GM18873 (cell line): Measurements from ENCODE around the gene PRIM2.
A peak's percentile ranks its signal among the peaks of the same experiment; 100 is the strongest.
"Not testable (repeated sequence)": the region's sequence is repeated elsewhere in the genome, so short reads cannot be mapped to it uniquely, and the experiment has no call there.

Experiments
- ATAC-seq: cut with Tn5 transposase; IDR thresholded peaks from one replicate; pipeline ENCODE4 v1.9.1; 2021; ENCODE audit warnings: mild to moderate bottlenecking, moderate library complexity, moderate number of reproducible peaks; ENCODE audit not compliant: unreplicated experiment, low FRiP score

Gene PRIM2

DNA sequence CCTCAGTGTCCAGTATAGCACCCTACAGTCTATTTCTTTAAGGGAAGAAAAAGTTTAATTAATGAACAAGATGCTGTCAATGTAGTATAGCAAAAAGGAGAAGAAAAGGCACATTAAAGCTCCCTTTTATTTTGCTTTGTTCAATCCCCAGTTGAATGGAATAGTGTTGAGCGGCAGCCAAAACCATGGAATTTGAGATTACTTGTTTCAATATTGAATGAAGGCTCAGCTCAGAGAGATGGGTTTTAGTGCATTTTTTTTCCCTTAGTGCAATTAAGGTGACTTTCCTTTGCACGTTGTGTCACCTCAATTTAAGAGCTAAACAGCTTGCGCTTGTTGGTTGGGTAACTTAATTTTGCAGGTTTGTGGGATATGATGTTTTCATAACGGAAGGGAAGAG lies 254.7 kb downstream of the PRIM2 start:
- ATAC-seq: not testable (repeated sequence)

DNA sequence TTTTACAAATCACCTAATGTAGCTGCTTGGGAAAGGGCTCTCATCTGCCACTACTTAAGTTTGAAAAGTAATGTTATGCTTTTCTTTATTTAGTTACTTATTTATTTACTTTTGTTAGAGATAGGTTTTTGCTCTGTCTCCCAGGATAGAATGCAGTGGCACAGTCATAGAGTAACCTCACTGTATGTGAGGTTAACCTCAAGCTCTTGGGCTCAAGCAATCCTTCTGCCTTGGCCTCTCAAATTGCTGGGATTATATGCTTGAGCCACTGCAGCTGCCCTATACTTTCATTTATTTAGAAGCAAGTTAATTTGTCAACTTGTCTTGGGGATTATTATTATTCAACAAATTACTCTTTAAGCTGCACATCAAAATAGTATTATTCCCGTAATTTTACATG lies 255.4 kb downstream of the PRIM2 start:
- not testable (repeated sequence) for ATAC-seq

DNA sequence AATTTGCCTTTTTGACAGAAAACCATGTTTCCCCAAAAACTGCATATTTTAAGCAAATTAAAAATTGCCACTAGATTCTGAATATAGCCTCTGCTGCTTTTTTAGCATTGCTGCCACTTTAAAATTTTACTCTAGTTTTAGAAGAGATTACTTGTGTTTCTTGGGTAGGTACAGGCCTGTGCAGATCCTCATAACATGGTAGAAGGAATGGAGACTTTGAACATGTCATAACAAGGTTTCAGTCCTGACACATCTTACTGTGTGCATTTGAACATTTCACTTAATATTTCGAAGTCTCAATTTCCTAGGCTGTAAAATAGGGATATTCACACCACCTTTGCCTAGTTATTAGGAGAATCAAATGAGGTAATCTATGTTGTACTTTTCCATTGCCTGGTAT lies 259.6 kb downstream of the PRIM2 start:
- not testable (repeated sequence) for ATAC-seq

DNA sequence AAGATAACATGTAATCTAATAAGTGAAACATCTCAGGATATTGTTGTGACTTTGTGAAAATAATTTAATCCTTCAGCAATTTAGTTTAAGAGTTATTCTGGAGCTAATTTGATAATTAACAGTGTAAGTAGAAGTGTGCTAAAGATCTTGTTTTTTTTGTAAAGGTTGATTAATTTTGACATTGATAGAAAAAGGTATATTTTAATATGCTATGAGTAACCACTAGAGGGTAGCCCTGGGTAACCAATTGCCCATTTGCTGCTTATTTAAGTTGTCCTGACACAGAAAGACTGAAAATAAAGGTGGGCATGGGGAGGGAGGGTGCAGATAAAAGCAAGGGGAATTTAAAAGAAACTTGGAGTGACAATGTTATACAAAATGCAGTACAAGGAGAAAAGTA lies 262.1 kb downstream of the PRIM2 start:
- not testable (repeated sequence) for ATAC-seq

GRCh38 chr6:57581586-57581985 lies 264.2 kb downstream of the PRIM2 start:
- ATAC-seq: not testable (repeated sequence)

DNA sequence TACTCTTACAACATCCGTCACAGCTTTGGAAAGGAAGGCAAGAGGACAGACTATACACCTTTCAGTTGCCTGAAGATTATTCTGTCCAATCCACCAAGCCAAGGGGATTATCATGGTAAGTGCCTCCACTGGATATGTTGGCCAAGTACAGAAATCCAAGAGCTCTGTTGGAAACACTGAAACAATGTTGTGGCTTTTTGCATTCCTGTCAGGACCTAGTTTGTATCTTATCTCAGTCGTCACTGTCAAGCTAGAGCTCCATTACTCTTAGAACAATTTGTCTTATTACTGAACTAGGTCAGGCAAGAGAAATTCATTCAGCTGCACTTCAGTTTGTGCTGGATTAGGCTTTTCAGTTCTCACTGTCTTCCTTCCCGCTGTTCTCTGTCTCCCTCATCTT lies 283.7 kb downstream of the PRIM2 start:
- not testable (repeated sequence) for ATAC-seq

- not testable (repeated sequence) for ATAC-seq
Observed at GRCh38 chr6:57605303-57605702, 287.9 kb downstream of the PRIM2 start.

GRCh38 chr6:57606331-57606730 lies 288.9 kb downstream of the PRIM2 start:
- not testable (repeated sequence) for ATAC-seq

DNA sequence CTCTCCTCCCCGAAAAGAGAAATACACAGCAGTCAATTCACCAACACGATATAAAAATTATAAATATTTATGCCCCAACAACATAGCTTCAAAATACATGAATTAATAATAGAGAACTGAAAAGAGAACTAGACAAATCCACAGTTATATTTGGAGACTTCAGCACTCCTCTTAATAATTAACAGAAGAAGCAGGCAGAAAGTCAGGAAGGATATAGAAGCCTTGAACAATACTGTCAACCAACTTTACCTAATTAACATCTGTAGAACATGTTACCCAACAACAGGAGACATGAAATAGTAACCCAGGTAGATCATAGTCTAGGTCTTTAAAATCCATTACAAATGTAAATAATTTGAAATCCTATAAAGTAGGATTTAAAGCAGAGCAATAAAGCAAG lies 293.2 kb downstream of the PRIM2 start:
- ATAC-seq: not testable (repeated sequence)

GRCh38 chr6:57618959-57619358 lies 301.5 kb downstream of the PRIM2 start:
- ATAC-seq: not testable (repeated sequence)

- ATAC-seq: not testable (repeated sequence)
Observed at GRCh38 chr6:57631773-57632172, 314.3 kb downstream of the PRIM2 start.

GRCh38 chr6:57658526-57658925 lies 341.1 kb downstream of the PRIM2 start:
- not testable (repeated sequence) for ATAC-seq

GRCh38 chr6:57659794-57660193 lies 342.4 kb downstream of the PRIM2 start:
- ATAC-seq: not testable (repeated sequence)

GRCh38 chr6:57660940-57661339 lies 343.5 kb downstream of the PRIM2 start:
- peak; percentile 70 for ATAC-seq

DNA sequence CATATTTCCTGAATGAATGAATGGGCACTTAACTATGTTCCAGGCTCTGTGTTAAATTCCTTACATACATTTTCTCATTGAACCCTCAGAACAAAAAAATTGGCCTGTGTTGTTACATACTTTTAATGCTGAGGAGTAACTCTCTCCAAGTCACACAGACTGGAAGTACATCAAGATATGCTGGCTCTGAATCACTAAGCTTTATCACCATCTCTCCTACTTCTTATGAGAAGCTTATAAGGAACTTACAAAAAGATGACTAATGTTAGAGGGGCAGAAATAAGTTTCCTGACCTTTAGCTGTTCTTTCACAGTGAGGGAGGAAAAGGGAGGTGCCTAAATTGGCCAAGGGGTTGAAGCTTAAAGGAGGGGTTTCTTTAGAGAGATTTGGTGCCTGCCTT lies 350.7 kb downstream of the PRIM2 start:
- ATAC-seq: not testable (repeated sequence)

- not testable (repeated sequence) for ATAC-seq
Observed at GRCh38 chr6:57671237-57671636, 353.8 kb downstream of the PRIM2 start.

DNA sequence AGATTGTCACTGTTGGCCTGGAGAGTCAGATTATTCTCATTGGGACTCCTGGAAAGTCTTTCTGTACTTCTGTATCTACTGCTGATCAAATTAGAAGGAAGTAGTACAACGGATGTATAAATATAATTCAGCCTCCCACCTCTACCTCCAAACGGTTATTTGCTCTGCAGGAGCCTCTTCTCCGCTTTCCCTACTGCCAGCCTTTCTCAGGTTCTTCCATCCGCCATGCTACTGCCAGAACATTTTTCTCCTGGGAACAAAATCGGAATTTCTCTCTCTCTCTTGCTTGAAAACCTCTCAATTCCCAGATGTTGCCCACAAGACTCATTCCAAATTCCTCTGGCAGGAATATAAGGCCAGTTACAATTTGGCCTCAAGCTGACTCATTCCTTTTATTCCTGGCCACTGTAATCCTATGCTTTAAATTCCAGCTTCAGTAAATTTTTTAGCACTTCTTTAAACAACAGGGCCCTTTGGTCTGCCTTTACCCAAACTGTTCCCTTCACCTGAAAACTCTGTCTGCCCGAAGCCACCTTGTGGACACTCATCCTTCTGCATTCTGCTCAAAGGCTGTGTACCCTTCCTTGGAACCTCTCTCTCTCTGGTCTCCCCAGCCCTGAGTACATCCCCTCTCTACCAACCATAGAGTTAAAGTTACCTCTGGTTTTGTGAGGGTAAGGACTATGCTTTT lies 354.7 kb downstream of the PRIM2 start:
- ATAC-seq: not testable (repeated sequence)

DNA sequence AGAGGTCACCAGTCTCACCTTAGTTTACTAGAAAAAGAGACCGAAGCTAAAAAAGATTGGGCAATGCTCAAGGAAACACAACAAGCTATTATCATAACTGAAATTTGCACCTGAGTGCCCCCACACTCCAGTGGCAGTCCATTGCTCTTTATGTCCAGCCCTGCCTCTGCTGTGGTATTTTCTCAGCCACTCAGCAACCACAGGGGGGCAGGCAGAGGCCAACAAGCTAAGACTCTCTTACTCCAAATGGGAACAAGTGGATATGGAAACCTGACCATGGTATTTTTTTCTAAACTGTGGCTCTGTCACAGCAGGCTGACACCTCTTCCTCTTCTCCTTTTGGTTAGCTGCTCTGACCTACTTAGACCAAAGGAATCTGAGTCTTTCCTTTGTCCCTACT lies 355.9 kb downstream of the PRIM2 start:
- not testable (repeated sequence) for ATAC-seq

DNA sequence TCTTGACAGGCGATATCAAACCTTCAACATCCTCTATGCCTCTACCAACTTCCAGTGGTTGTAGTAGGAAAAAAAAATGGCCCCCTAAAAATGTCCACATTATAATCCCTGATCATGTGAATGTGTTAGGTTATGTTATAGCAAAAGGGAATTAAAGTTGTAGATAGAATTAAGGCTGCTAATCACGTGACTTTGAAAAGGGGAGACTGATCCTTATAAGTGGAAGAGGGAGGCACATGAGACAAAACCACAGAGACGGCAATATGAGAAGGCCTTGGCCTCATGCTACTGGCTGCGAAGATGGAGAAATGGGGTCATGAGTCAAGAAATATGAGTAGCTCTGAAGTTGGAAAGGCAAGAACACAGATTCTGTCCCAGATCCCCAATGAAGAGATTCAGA lies 358.0 kb downstream of the PRIM2 start:
- not testable (repeated sequence) for ATAC-seq

- not testable (repeated sequence) for ATAC-seq
Observed at GRCh38 chr6:57696382-57696781, 379.0 kb downstream of the PRIM2 start.
